SU-DHL-6 (cell line): ENCODE data around the gene SCN4A.
"Not testable (repeated sequence)": the region's sequence is repeated elsewhere in the genome, so short reads cannot be mapped to it uniquely, and the experiment has no call there.

Experiments used
- H2AFZ ChIP-seq: fragments of 200-600 bp; sonication (generic); 2 replicates; pipeline ENCODE4 v1.6.1; 2014; ENCODE audit warnings: low read depth, mild to moderate bottlenecking, moderate library complexity, mixed read lengths, antibody characterized with exemption, low read length; ENCODE audit not compliant: severe bottlenecking
- H3F3A ChIP-seq: fragments of 200-600 bp; shearing (Covaris generic); 2 replicates; pipeline ENCODE4 v1.6.0; 2016; ENCODE audit warnings: antibody characterized with exemption, mild to moderate bottlenecking; ENCODE audit not compliant: insufficient read depth
- H3K27ac ChIP-seq: fragments of 200-600 bp; sonication (generic); 2 replicates; pipeline ENCODE4 v1.5.1; 2016; ENCODE audit warnings: low read depth, mild to moderate bottlenecking, low read length, moderate library complexity, mixed read lengths
- H3K27me3 ChIP-seq: fragments of 200-600 bp; sonication (generic), shearing (Covaris generic); 2 replicates; pipeline ENCODE4 v1.6.0; 2014; ENCODE audit warnings: mild to moderate bottlenecking, low read length
- H3K36me3 ChIP-seq: fragments of 200-600 bp; sonication (generic); 2 replicates; pipeline ENCODE4 v1.6.1; 2014; ENCODE audit warnings: mild to moderate bottlenecking, low read length, mixed read lengths
- H3K4me2 ChIP-seq: fragments of 300-600, 200-600 bp; shearing (Covaris generic), sonication (generic); 2 replicates; pipeline ENCODE4 v1.6.0; 2014; ENCODE audit warnings: low read length, low read depth, mild to moderate bottlenecking; ENCODE audit not compliant: poor library complexity, severe bottlenecking
- H3K4me3 ChIP-seq: fragments of 200-600 bp; sonication (generic); 2 replicates; pipeline ENCODE4 v1.5.1; 2014; ENCODE audit warnings: antibody characterized with exemption, low read length, mild to moderate bottlenecking, mixed read lengths; ENCODE audit not compliant: insufficient read depth, poor library complexity, severe bottlenecking
- H3K79me2 ChIP-seq: fragments of 200-600 bp; sonication (generic); 2 replicates; pipeline ENCODE4 v1.6.1; 2014; ENCODE audit warnings: mild to moderate bottlenecking, low read length, moderate library complexity; ENCODE audit not compliant: insufficient read depth
- H3K9ac ChIP-seq: fragments of 200-600 bp; sonication (generic); 2 replicates; pipeline ENCODE4 v1.7.0; 2014; ENCODE audit warnings: mild to moderate bottlenecking, low read length
- H3K9me2 ChIP-seq: fragments of 200-600 bp; sonication (generic); replicated peaks from 2 replicates; pipeline ENCODE4 v1.6.1; 2014; ENCODE audit warnings: low read length; ENCODE audit not compliant: insufficient read depth
- H3K9me3 ChIP-seq: fragments of 200-600 bp; sonication (generic); 2 replicates; pipeline ENCODE4 v1.6.1; 2014; ENCODE audit warnings: low read length, mixed read lengths; ENCODE audit not compliant: insufficient read depth
- H4K20me1 ChIP-seq: fragments of 200-600 bp; sonication (generic); 2 replicates; pipeline ENCODE4 v1.6.1; 2014; ENCODE audit warnings: low read depth, mild to moderate bottlenecking, antibody characterized with exemption, low read length, moderate library complexity, mixed read lengths
- CTCF ChIP-seq: fragments of 200-600 bp; sonication (generic); IDR thresholded peaks from one replicate; pipeline ENCODE4 v1.5.1; 2017; ENCODE audit warnings: antibody characterized with exemption, mild to moderate bottlenecking, low read length, moderate library complexity; ENCODE audit not compliant: insufficient read depth, poor library complexity, severe bottlenecking

SCN4A gene

GRCh38 chr17:63896524-63897354, 76.0 kb downstream of the SCN4A start, which contains the start of gene CSH1:
Gene CSH1 (minus strand): TSS chr17:63896574. CDS start chr17:63896511, 63 bp downstream.
- not testable (repeated sequence) for H3K4me3 ChIP-seq, H3K9me3 ChIP-seq, H2AFZ ChIP-seq, H3K9ac ChIP-seq, H3K79me2 ChIP-seq, H3K27ac ChIP-seq, H4K20me1 ChIP-seq, H3K9me2 ChIP-seq, H3K27me3 ChIP-seq, H3K36me3 ChIP-seq, H3F3A ChIP-seq, H3K4me2 ChIP-seq

- not testable (repeated sequence) for H3K36me3 ChIP-seq, H3K4me3 ChIP-seq, H3K27ac ChIP-seq, H2AFZ ChIP-seq, H3F3A ChIP-seq, H4K20me1 ChIP-seq, H3K9ac ChIP-seq, H3K27me3 ChIP-seq, H3K4me2 ChIP-seq, H3K9me3 ChIP-seq, H3K9me2 ChIP-seq, H3K79me2 ChIP-seq
Observed at GRCh38 chr17:63894821-63895220, 77.9 kb downstream of the SCN4A start.

DNA sequence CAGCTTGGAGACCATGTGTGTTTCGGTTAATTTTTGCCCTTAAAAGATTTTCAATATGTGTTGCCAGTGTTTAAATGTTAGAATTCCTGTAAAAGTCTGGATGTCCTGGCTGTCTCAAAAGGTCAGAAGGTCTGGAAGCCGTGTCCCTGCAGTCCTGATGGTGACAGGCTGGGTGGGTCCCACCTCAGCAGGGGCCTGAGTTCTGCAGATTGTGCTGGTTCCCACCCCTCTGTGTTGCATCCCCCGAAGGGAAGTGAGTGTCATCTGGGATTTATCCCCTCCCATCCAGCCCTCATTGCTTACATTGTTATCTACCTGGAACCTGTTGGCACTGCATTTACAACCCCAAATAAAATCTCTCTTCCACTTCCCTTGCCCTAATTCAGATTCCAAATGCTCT, 78.7 kb downstream of the SCN4A start:
- not testable (repeated sequence) for H3F3A ChIP-seq, H2AFZ ChIP-seq, H3K27me3 ChIP-seq, H3K4me2 ChIP-seq, H3K4me3 ChIP-seq, H3K27ac ChIP-seq, H3K9ac ChIP-seq, H3K79me2 ChIP-seq, H4K20me1 ChIP-seq, H3K9me2 ChIP-seq, H3K36me3 ChIP-seq, H3K9me3 ChIP-seq

GRCh38 chr17:63892316-63893037, 80.2 kb downstream of the SCN4A start:
- not testable (repeated sequence) for H3F3A ChIP-seq, H3K4me2 ChIP-seq, H3K79me2 ChIP-seq, H3K27ac ChIP-seq, H3K4me3 ChIP-seq, H3K9me2 ChIP-seq, H3K9me3 ChIP-seq, H2AFZ ChIP-seq, H3K9ac ChIP-seq, H4K20me1 ChIP-seq, H3K27me3 ChIP-seq, H3K36me3 ChIP-seq

DNA sequence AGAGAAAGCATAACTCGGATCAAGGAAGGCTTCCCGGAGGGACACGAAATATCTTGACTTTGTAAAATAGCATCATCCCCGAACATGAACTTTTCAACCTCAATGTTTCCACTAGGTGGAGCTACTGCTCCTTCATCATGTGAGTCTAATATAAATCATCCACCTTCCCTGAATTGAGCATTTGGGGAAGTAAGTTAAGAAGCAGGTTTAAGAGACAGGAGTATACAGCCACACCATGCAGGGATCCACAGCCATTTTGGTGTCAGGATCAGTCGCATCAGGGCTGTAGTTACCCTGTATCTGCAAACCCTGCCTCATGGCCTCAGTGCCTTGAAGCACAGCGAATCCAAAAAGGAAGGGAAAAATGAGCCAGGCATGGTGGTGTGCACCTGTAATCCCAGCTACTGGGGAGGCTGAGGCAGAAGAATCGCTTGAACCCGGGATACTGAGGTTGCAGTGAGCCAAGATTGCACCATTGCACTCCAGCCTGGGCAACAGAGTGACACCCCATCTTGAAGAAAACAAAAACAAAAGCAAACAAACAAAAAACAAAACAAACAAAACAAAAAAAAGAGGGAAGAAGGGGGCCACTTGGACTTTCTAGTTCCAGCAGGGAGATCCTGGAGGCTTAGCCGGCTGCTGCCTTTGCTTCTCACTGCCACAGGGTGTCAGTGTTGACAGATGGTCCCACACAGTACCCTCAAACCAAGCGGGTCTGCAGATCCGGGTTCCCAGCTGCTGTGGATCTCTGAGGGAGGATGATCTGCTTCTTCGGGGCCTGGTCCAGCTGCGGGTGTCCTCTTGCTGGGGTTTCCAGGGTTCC, 83.5 kb downstream of the SCN4A start:
- not testable (repeated sequence) for H4K20me1 ChIP-seq, H3K4me2 ChIP-seq, H2AFZ ChIP-seq, H3F3A ChIP-seq, H3K9ac ChIP-seq, H3K36me3 ChIP-seq, H3K27ac ChIP-seq, H3K27me3 ChIP-seq, H3K4me3 ChIP-seq, H3K79me2 ChIP-seq, H3K9me3 ChIP-seq, H3K9me2 ChIP-seq
- TF ChIP-seq CTCF: peak; percentile 32
